ENCODE results near the gene KIRREL3.

DNA sequence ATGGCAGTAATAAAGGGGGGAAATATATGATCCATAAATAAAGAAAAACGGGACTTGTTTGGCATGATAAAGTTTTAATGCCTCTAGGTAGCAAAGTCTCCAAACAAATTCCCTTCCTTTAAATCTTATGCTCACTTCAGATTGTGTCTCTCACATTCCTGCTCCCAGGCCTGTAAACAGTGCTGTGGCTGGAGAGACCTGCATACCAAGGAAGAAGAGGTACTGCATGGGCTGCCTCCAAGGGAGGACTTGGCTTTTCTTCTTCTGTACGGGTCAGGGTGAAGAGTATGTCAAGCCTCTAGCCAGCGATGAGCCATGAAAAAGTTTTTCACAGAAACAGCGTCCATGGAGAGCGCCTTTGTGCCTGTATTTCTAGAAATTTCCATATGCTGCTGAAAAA is 161.8 kb downstream of the KIRREL3 start:
- TF ChIP-seq, protein P1, sequence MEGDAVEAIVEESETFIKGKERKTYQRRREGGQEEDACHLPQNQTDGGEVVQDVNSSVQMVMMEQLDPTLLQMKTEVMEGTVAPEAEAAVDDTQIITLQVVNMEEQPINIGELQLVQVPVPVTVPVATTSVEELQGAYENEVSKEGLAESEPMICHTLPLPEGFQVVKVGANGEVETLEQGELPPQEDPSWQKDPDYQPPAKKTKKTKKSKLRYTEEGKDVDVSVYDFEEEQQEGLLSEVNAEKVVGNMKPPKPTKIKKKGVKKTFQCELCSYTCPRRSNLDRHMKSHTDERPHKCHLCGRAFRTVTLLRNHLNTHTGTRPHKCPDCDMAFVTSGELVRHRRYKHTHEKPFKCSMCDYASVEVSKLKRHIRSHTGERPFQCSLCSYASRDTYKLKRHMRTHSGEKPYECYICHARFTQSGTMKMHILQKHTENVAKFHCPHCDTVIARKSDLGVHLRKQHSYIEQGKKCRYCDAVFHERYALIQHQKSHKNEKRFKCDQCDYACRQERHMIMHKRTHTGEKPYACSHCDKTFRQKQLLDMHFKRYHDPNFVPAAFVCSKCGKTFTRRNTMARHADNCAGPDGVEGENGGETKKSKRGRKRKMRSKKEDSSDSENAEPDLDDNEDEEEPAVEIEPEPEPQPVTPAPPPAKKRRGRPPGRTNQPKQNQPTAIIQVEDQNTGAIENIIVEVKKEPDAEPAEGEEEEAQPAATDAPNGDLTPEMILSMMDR (optimal IDR thresholded peaks at IDR 0.05 in 1 of 3, IDR thresholded peaks at IDR 0.05 in 1 of 3, conservative IDR thresholded peaks at IDR 0.05 in 1 of 3; ENCODE audit: extremely low read depth in 1 of 3, insufficient read depth in 2 of 3, low read length in 3 of 3) = no peak
- no peak for TF ChIP-seq EZH2 (IDR thresholded peaks at IDR 0.05; ENCODE audit: low read length)
